HEK293 (cell line): ENCODE results near the gene GATA3.

Source experiments
- CTCF ChIA-PET: fragments of 350-600 bp; formaldehyde crosslinking; extraction: SDS; loops from one replicate; lab custom pipeline; 2021; ENCODE audit warnings: antibody characterized with exemption; lab: Yijun Ruan, JAX
- POLR2A ChIA-PET: fragments of 300-600 bp; formaldehyde crosslinking; extraction: SDS; loops from one replicate; lab custom pipeline; 2020; ENCODE audit warnings: antibody characterized with exemption, inconsistent platforms; lab: Yijun Ruan, JAX
- H3K27ac ChIP-seq: fragments of 200-500 bp; sonication (Bioruptor generic); 2 replicates; pipeline ENCODE4 v1.5.1; 2014; ENCODE audit warnings: low read depth, low read length, control low read depth, inconsistent platforms; ENCODE audit errors: extremely low read depth
- H3K36me3 ChIP-seq, 2 experiments: fragments of 200-500 bp in 1 of 2; sonication (Bioruptor generic) in 1 of 2; 1 replicate in 1 of 2; 2 replicates in 1 of 2; pipeline ENCODE4 v1.5.1; 2014 to 2017; ENCODE audit warnings: inconsistent platforms in 2 of 2, low read length in 2 of 2; ENCODE audit not compliant: control insufficient read depth in 2 of 2, insufficient read depth in 1 of 2
- H3K4me1 ChIP-seq: fragments of 200-500 bp; sonication (Bioruptor generic); 2 replicates; pipeline ENCODE4 v1.5.1; 2014; ENCODE audit warnings: mild to moderate bottlenecking, low read length, inconsistent platforms; ENCODE audit not compliant: control insufficient read depth, insufficient read depth
- H3K4me3 ChIP-seq: 2 replicates; pipeline ENCODE4 v1.5.1; 2011; ENCODE audit warnings: low read depth, mild to moderate bottlenecking, control low read depth, low read length, moderate library complexity
- H3K9me3 ChIP-seq: fragments of 200-500 bp; sonication (Bioruptor generic); 2 replicates; pipeline ENCODE4 v1.5.1; 2014; ENCODE audit warnings: low read depth, low read length, inconsistent platforms; ENCODE audit not compliant: control insufficient read depth, insufficient read depth
- HOXC10 ChIP-seq: sonication (generic); formaldehyde crosslinking; IDR thresholded peaks from 2 replicates; pipeline ENCODE4 v1.8.1; 2023; ENCODE audit warnings: mild to moderate bottlenecking, missing genetic modification reagents
- HOXD13 ChIP-seq: sonication (generic); formaldehyde crosslinking; IDR thresholded peaks from 2 replicates; pipeline ENCODE4 v1.8.0; 2022; ENCODE audit warnings: missing genetic modification reagents, borderline replicate concordance
- KLF8 ChIP-seq: fragments of 450-650 bp; formaldehyde crosslinking; IDR thresholded peaks from 2 replicates; pipeline ENCODE4 v1.5.1; 2016; ENCODE audit warnings: missing biosample characterization, missing genetic modification characterization
- MEIS1 ChIP-seq: sonication (generic); formaldehyde crosslinking; IDR thresholded peaks from 2 replicates; pipeline ENCODE4 v1.8.1; 2022; ENCODE audit warnings: missing genetic modification reagents, mild to moderate bottlenecking, borderline replicate concordance
- REPIN1 ChIP-seq: fragments of 450-650 bp; formaldehyde crosslinking; IDR thresholded peaks from 2 replicates; pipeline ENCODE4 v1.5.1; 2017; ENCODE audit warnings: missing biosample characterization, missing genetic modification characterization, low read depth
- ZBTB21 ChIP-seq: fragments of 450-650 bp; formaldehyde crosslinking; IDR thresholded peaks from 2 replicates; pipeline ENCODE4 v1.5.1; 2017; ENCODE audit warnings: missing biosample characterization, missing genetic modification characterization
- ZNF138 ChIP-seq: fragments of 450-650 bp; formaldehyde crosslinking; IDR thresholded peaks from 2 replicates; pipeline ENCODE4 v1.5.1; 2016; ENCODE audit warnings: missing biosample characterization, missing genetic modification characterization, borderline replicate concordance
- ZNF19 ChIP-seq: fragments of 450-650 bp; formaldehyde crosslinking; IDR thresholded peaks from 2 replicates; pipeline ENCODE4; 2016; ENCODE audit warnings: missing biosample characterization, missing genetic modification characterization, low read depth
- ZNF335 ChIP-seq: fragments of 450-650 bp; formaldehyde crosslinking; conservative IDR thresholded peaks from 2 replicates; pipeline ENCODE4 v1.5.1; 2016; ENCODE audit warnings: missing biosample characterization, missing genetic modification characterization
- ZNF350 ChIP-seq: fragments of 450-650 bp; formaldehyde crosslinking; IDR thresholded peaks from 2 replicates; pipeline ENCODE4 v1.5.0; 2017; ENCODE audit warnings: missing biosample characterization, mild to moderate bottlenecking, missing genetic modification characterization
- ZNF404 ChIP-seq: fragments of 450-650 bp; formaldehyde crosslinking; IDR thresholded peaks from 2 replicates; pipeline ENCODE4 v1.5.1; 2017; ENCODE audit warnings: missing biosample characterization, missing genetic modification characterization
- ZNF530 ChIP-seq: fragments of 450-650 bp; formaldehyde crosslinking; IDR thresholded peaks from 2 replicates; pipeline ENCODE4 v1.5.1; 2016; ENCODE audit warnings: low read depth, missing biosample characterization, missing genetic modification characterization
- ZNF555 ChIP-seq: fragments of 450-650 bp; formaldehyde crosslinking; conservative IDR thresholded peaks from 2 replicates; pipeline ENCODE4 v1.5.1; 2017; ENCODE audit warnings: missing biosample characterization, mild to moderate bottlenecking, missing genetic modification characterization, inconsistent platforms
- ZNF629 ChIP-seq: fragments of 450-650 bp; formaldehyde crosslinking; IDR thresholded peaks from 2 replicates; pipeline ENCODE4 v1.5.1; 2017; ENCODE audit warnings: missing biosample characterization, missing genetic modification characterization
- ZNF785 ChIP-seq: fragments of 450-650 bp; formaldehyde crosslinking; IDR thresholded peaks from 2 replicates; pipeline ENCODE4 v1.5.1; 2016; ENCODE audit warnings: missing biosample characterization, missing genetic modification characterization
- TF ChIP-seq, protein P1 (sequence below): fragments of 450-650 bp; formaldehyde crosslinking; IDR thresholded peaks from 2 replicates; pipeline ENCODE4 v1.5.1; 2016; ENCODE audit warnings: missing biosample characterization, missing genetic modification characterization
- TF ChIP-seq, protein P2 (sequence below): fragments of 450-650 bp; formaldehyde crosslinking; IDR thresholded peaks from 2 replicates; pipeline ENCODE4 v1.5.1; 2016; ENCODE audit warnings: missing biosample characterization, missing genetic modification characterization
- TF ChIP-seq, protein P3 (sequence below): fragments of 450-650 bp; formaldehyde crosslinking; IDR thresholded peaks from 2 replicates; pipeline ENCODE4 v1.5.1; 2016; ENCODE audit warnings: missing biosample characterization, missing genetic modification characterization
- TF ChIP-seq, protein P4 (sequence below): fragments of 450-650 bp; formaldehyde crosslinking; IDR thresholded peaks from 2 replicates; pipeline ENCODE4 v1.5.1; 2016; ENCODE audit warnings: missing biosample characterization, missing genetic modification characterization
- TF ChIP-seq, protein P5 (sequence below): fragments of 450-650 bp; formaldehyde crosslinking; IDR thresholded peaks from 2 replicates; pipeline ENCODE4 v1.5.1; 2016; ENCODE audit warnings: missing biosample characterization, missing genetic modification characterization
- TF ChIP-seq, protein P6 (sequence below): fragments of 450-650 bp; formaldehyde crosslinking; IDR thresholded peaks from 2 replicates; pipeline ENCODE4 v1.5.1; 2016; ENCODE audit warnings: missing biosample characterization, missing genetic modification characterization

GATA3 gene

DNA sequence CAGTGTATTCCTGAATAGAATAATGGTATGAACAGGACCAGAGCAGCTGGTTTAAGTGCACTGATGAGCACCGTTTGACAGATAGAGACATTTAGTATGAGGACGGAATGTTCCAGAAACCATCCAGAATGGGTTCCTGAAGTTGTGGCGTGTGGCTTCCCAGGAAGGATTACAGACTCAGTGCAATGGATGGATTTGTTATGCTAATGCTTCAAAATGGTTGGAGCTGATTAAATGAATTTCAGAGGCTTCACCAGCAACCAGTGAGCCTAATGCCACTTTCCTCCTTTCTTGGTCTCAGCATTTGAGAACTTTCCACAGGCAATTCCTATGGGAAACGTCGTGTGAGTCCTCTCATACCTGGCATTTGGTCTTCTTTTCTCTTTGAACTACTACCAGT is 9.9 kb downstream of the GATA3 start (continued):
- TF ChIP-seq, protein P1, sequence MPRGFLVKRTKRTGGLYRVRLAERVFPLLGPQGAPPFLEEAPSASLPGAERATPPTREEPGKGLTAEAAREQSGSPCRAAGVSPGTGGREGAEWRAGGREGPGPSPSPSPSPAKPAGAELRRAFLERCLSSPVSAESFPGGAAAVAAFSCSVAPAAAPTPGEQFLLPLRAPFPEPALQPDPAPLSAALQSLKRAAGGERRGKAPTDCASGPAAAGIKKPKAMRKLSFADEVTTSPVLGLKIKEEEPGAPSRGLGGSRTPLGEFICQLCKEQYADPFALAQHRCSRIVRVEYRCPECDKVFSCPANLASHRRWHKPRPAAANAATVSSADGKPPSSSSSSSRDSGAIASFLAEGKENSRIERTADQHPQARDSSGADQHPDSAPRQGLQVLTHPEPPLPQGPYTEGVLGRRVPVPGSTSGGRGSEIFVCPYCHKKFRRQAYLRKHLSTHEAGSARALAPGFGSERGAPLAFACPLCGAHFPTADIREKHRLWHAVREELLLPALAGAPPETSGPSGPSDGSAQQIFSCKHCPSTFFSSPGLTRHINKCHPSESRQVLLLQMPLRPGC (tag by site-specific recombination) = no peak
- TF ChIP-seq, protein P2, sequence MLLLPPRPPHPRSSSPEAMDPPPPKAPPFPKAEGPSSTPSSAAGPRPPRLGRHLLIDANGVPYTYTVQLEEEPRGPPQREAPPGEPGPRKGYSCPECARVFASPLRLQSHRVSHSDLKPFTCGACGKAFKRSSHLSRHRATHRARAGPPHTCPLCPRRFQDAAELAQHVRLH (tag by site-specific recombination) = no peak
- TF ChIP-seq, protein P3, sequence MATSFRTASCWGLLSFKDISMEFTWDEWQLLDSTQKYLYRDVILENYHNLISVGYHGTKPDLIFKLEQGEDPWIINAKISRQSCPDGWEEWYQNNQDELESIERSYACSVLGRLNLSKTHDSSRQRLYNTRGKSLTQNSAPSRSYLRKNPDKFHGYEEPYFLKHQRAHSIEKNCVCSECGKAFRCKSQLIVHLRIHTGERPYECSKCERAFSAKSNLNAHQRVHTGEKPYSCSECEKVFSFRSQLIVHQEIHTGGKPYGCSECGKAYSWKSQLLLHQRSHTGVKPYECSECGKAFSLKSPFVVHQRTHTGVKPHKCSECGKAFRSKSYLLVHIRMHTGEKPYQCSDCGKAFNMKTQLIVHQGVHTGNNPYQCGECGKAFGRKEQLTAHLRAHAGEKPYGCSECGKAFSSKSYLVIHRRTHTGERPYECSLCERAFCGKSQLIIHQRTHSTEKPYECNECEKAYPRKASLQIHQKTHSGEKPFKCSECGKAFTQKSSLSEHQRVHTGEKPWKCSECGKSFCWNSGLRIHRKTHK (tag by site-specific recombination) = no peak
- TF ChIP-seq ZNF19 (tag by site-specific recombination) = no peak
- no peak for TF ChIP-seq HOXC10 (CRISPR knock-in tag)

DNA sequence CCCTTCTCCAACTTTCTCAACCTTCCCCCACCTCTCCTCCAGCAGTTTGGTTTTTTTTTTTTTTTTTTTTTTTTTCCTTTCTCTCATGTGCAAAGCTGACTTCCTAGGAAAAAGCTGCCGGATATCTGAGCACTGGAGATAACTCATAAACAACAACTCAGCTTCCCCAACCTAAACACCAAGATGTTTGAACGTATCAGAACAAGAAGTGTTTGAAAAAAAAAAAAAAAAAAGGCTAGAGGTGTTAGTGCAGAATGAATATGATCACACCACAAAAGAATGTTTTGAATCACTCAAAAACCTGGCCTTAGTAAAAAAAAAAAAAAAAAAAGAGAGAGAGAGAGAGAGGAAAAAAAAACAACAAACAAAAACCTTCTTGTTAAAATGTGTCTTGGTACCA is 11.2 kb downstream of the GATA3 start:
- no peaks in the 10 kb centered on the region for H3K9me3 ChIP-seq
- peaks cover 74 to 100% of the 10 kb centered on the region in 2 experiments for H3K36me3 ChIP-seq
- POLR2A ChIA-PET = interaction anchor here (0.7 kb wide), 1 partner anchor 190 kb away, joined by 3 read pairs; no protein-coding TSS in a partner anchor
- H3K4me1 ChIP-seq = no peaks in the 10 kb centered on the region
- CTCF ChIA-PET = interaction anchor here (1.2 kb wide), 1 partner anchor 13 kb away, joined by 4 read pairs; no protein-coding TSS in a partner anchor
- no peak overlapping the region for H3K27ac ChIP-seq
- no peak for TF ChIP-seq KLF8
- no peak for TF ChIP-seq ZNF555 (tag by site-specific recombination)
- no peak for TF ChIP-seq ZNF404 (tag by site-specific recombination)
- no peak for TF ChIP-seq ZNF530 (tag by site-specific recombination)
- TF ChIP-seq, protein P4, sequence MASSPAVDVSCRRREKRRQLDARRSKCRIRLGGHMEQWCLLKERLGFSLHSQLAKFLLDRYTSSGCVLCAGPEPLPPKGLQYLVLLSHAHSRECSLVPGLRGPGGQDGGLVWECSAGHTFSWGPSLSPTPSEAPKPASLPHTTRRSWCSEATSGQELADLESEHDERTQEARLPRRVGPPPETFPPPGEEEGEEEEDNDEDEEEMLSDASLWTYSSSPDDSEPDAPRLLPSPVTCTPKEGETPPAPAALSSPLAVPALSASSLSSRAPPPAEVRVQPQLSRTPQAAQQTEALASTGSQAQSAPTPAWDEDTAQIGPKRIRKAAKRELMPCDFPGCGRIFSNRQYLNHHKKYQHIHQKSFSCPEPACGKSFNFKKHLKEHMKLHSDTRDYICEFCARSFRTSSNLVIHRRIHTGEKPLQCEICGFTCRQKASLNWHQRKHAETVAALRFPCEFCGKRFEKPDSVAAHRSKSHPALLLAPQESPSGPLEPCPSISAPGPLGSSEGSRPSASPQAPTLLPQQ (tag by site-specific recombination) = no peak
- no peak for TF ChIP-seq ZBTB21 (tag by site-specific recombination)
- no peak for TF ChIP-seq ZNF785 (tag by site-specific recombination)
- no peak for TF ChIP-seq HOXD13 (CRISPR knock-in tag)
- TF ChIP-seq ZNF629 = no peak
- H3K4me3 ChIP-seq = no peak overlapping the region

DNA sequence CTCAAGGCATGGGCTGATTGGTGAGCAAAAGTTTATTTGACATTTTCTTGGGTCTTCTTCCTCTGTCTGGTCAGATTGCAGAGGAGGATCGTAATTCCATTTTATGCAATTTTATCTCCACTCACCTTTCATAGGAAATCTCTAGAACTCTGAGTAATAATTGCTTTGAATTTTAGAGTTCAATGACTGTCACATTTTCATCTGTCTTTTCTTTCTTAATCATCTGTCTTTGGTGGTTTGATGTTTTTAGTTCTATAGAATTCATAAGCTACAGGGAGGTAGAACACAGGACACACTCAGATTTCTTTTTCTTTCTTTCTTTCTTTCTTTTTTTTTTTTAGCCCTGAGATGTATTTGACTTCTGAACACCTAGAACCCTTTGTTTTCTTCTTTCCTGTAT is 11.6 kb downstream of the GATA3 start:
- TF ChIP-seq ZNF350 (tag by site-specific recombination) (no peak), ZNF138 (tag by site-specific recombination) (no peak), MEIS1 (no peak), ZNF335 (no peak), ZNF555 (tag by site-specific recombination) (no peak), REPIN1 (tag by site-specific recombination) (no peak)
- TF ChIP-seq, protein P5, sequence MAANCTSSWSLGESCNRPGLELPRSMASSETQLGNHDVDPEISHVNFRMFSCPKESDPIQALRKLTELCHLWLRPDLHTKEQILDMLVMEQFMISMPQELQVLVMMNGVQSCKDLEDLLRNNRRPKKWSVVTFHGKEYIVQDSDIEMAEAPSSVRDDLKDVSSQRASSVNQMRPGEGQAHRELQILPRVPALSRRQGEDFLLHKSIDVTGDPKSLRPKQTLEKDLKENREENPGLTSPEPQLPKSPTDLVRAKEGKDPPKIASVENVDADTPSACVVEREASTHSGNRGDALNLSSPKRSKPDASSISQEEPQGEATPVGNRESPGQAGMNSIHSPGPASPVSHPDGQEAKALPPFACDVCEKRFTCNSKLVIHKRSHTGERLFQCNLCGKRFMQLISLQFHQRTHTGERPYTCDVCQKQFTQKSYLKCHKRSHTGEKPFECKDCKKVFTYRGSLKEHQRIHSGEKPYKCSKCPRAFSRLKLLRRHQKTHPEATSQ (tag by site-specific recombination) = no peak
- TF ChIP-seq, protein P6, sequence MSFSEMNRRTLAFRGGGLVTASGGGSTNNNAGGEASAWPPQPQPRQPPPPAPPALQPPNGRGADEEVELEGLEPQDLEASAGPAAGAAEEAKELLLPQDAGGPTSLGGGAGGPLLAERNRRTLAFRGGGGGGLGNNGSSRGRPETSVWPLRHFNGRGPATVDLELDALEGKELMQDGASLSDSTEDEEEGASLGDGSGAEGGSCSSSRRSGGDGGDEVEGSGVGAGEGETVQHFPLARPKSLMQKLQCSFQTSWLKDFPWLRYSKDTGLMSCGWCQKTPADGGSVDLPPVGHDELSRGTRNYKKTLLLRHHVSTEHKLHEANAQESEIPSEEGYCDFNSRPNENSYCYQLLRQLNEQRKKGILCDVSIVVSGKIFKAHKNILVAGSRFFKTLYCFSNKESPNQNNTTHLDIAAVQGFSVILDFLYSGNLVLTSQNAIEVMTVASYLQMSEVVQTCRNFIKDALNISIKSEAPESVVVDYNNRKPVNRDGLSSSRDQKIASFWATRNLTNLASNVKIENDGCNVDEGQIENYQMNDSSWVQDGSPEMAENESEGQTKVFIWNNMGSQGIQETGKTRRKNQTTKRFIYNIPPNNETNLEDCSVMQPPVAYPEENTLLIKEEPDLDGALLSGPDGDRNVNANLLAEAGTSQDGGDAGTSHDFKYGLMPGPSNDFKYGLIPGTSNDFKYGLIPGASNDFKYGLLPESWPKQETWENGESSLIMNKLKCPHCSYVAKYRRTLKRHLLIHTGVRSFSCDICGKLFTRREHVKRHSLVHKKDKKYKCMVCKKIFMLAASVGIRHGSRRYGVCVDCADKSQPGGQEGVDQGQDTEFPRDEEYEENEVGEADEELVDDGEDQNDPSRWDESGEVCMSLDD (tag by site-specific recombination) = no peak
- Histone ChIP-seq H3K9me3 (no peaks in the 10 kb centered on the region), H3K4me3 (no peak overlapping the region), H3K4me1 (no peaks in the 10 kb centered on the region), H3K27ac (no peak overlapping the region), H3K36me3 (peaks cover 76 to 100% of the 10 kb centered on the region in 2 experiments)
- CTCF ChIA-PET = interaction anchor here (1.2 kb wide), 1 partner anchor 13 kb away, joined by 4 read pairs; no protein-coding TSS in a partner anchor
- POLR2A ChIA-PET = interaction anchor here (0.7 kb wide), 1 partner anchor 190 kb away, joined by 3 read pairs; no protein-coding TSS in a partner anchor
